SK-N-SH treated with all-trans-retinoic acid at 6 μM for 48 hours (cell line): ENCODE measurements around the gene GUCY1B1.

Experiments used
- ATAC-seq: fragments of 200-7000 bp; cut with Tn5 transposase; 3 replicates; pipeline ENCODE4 v1.9.1; 2020; ENCODE audit warnings: mild to moderate bottlenecking, moderate library complexity
- ARNTL ChIP-seq: fragments of 450-650 bp; formaldehyde crosslinking; IDR thresholded peaks from 2 replicates; pipeline ENCODE4 v1.5.0; 2020; ENCODE audit warnings: low read depth, mild to moderate bottlenecking, moderate library complexity, borderline replicate concordance
- BACH2 ChIP-seq: fragments of 250-450 bp; sonication (Bioruptor Pico); IDR thresholded peaks from 2 replicates; pipeline ENCODE4 v1.9.0; 2021; ENCODE audit warnings: mild to moderate bottlenecking, borderline replicate concordance
- CREB5 ChIP-seq: fragments of 250-450 bp; sonication (Bioruptor Pico); IDR thresholded peaks from 2 replicates; pipeline ENCODE4 v1.5.1; 2020; ENCODE audit warnings: low read depth, mild to moderate bottlenecking, moderate library complexity
- CSDC2 ChIP-seq: fragments of 250-450 bp; sonication (Bioruptor Pico); IDR thresholded peaks from 2 replicates; pipeline ENCODE4 v1.5.0; 2020; ENCODE audit warnings: mild to moderate bottlenecking, moderate library complexity
- ESRRG ChIP-seq: fragments of 250-450 bp; sonication (Bioruptor Pico); IDR thresholded peaks from 2 replicates; pipeline ENCODE4 v1.6.1; 2021; ENCODE audit warnings: mild to moderate bottlenecking
- GLIS3 ChIP-seq: fragments of 250-450 bp; sonication (Bioruptor Pico); IDR thresholded peaks from 2 replicates; pipeline ENCODE4 v1.5.0; 2020; ENCODE audit warnings: mild to moderate bottlenecking, moderate library complexity
- OSR1 ChIP-seq: fragments of 250-450 bp; sonication (Bioruptor Pico); IDR thresholded peaks from 2 replicates; pipeline ENCODE4 v1.8.0; 2022; ENCODE audit warnings: moderate library complexity, mild to moderate bottlenecking, inconsistent platforms
- PATZ1 ChIP-seq: fragments of 250-450 bp; sonication (Bioruptor Pico); IDR thresholded peaks from 2 replicates; pipeline ENCODE4 v1.8.0; 2020; ENCODE audit warnings: mild to moderate bottlenecking, moderate library complexity, borderline replicate concordance
- PPARA ChIP-seq: fragments of 250-450 bp; sonication (Bioruptor Pico); IDR thresholded peaks from 2 replicates; pipeline ENCODE4 v1.5.0; 2020; ENCODE audit warnings: mild to moderate bottlenecking, borderline replicate concordance
- RARB ChIP-seq: fragments of 250-450 bp; sonication (Bioruptor Pico); IDR thresholded peaks from 2 replicates; pipeline ENCODE4 v1.8.0; 2021; ENCODE audit warnings: mild to moderate bottlenecking, moderate library complexity
- SNAI2 ChIP-seq: fragments of 250-450 bp; sonication (Bioruptor Pico); IDR thresholded peaks from 2 replicates; pipeline ENCODE4 v1.5.0; 2020; ENCODE audit warnings: mild to moderate bottlenecking, moderate library complexity
- TCF4 ChIP-seq: fragments of 250-450 bp; sonication (Bioruptor Pico); IDR thresholded peaks from 2 replicates; pipeline ENCODE4 v1.8.0; 2021; ENCODE audit warnings: mild to moderate bottlenecking, moderate library complexity, borderline replicate concordance
- TOX ChIP-seq: fragments of 250-450 bp; sonication (Bioruptor Pico); IDR thresholded peaks from 2 replicates; pipeline ENCODE4 v1.8.0; 2021; ENCODE audit warnings: mild to moderate bottlenecking, moderate library complexity, borderline replicate concordance
- TSHZ2 ChIP-seq: fragments of 250-450 bp; sonication (Bioruptor Pico); IDR thresholded peaks from 2 replicates; pipeline ENCODE4 v1.5.0; 2020; ENCODE audit warnings: mild to moderate bottlenecking, moderate library complexity
- ZC3H10 ChIP-seq: fragments of 250-450 bp; sonication (Bioruptor Pico); IDR thresholded peaks from 2 replicates; pipeline ENCODE4 v1.5.1; 2021; ENCODE audit warnings: mild to moderate bottlenecking, moderate library complexity
- ZFP30 ChIP-seq: fragments of 450-650 bp; formaldehyde crosslinking; IDR thresholded peaks from 2 replicates; pipeline ENCODE4 v1.5.0; 2022; ENCODE audit warnings: mild to moderate bottlenecking, moderate library complexity
- ZNF8 ChIP-seq: fragments of 450-650 bp; formaldehyde crosslinking; IDR thresholded peaks from 2 replicates; pipeline ENCODE4 v1.5.0; 2020; ENCODE audit warnings: mild to moderate bottlenecking, moderate library complexity
- TF ChIP-seq, protein P1 (sequence below): fragments of 250-450 bp; sonication (Bioruptor Pico); IDR thresholded peaks from 2 replicates; pipeline ENCODE4 v1.8.0; 2021; ENCODE audit warnings: low read depth, mild to moderate bottlenecking, moderate library complexity, borderline replicate concordance
- TF ChIP-seq, protein P2 (sequence below): fragments of 250-450 bp; sonication (Bioruptor Pico); IDR thresholded peaks from 2 replicates; pipeline ENCODE4 v1.5.1; 2021; ENCODE audit warnings: mild to moderate bottlenecking, moderate library complexity

GUCY1B1 gene

GRCh38 chr4:155759372-155760252 is 791 bp downstream of the GUCY1B1 start:
- no peak for TF ChIP-seq CREB5 (CRISPR knock-in tag)
- peak; percentile 45 for ATAC-seq

- ATAC-seq, result no peak
- TF ChIP-seq TCF4 (CRISPR knock-in tag), result no peak
- no peak for TF ChIP-seq ZNF8 (CRISPR knock-in tag)
- TF ChIP-seq SNAI2, result no peak
- TF ChIP-seq PATZ1, result no peak
- TF ChIP-seq PPARA, result no peak
- no peak for TF ChIP-seq ZFP30 (CRISPR knock-in tag)
- no peak for TF ChIP-seq TOX
- no peak for TF ChIP-seq OSR1 (CRISPR knock-in tag)
- TF ChIP-seq CREB5 (CRISPR knock-in tag), result no peak
Observed at GRCh38 chr4:155761047-155761446, 2.2 kb downstream of the GUCY1B1 start.

DNA sequence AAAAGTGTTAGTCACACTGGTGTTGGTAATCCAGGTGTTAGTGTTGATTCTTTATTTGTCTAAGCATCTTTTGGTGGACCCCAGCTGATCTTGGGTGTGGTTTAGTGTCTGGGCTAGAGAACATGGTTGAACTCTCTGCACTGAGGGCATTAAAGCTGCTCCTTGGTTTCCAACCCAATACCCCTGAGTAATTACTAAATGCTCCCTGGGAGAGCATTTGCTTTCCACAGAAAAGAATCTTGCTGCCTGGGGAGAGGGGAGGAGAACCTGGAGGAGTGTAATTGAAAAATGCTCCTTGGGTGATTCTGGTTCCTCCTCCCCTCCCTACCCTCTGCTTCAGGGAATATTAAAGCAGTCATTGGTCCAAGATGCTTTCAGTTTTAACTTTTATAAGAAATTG is 3.1 kb downstream of the GUCY1B1 start:
- TF ChIP-seq BACH2 (CRISPR knock-in tag) (no peak), GLIS3 (no peak), ESRRG (CRISPR knock-in tag) (no peak), SNAI2 (no peak), TSHZ2 (CRISPR knock-in tag) (no peak), OSR1 (CRISPR knock-in tag) (no peak), CREB5 (CRISPR knock-in tag) (no peak), PPARA (no peak), ZC3H10 (no peak), ARNTL (no peak), RARB (no peak), CSDC2 (no peak), ZNF8 (CRISPR knock-in tag) (no peak)
- TF ChIP-seq, protein P1, sequence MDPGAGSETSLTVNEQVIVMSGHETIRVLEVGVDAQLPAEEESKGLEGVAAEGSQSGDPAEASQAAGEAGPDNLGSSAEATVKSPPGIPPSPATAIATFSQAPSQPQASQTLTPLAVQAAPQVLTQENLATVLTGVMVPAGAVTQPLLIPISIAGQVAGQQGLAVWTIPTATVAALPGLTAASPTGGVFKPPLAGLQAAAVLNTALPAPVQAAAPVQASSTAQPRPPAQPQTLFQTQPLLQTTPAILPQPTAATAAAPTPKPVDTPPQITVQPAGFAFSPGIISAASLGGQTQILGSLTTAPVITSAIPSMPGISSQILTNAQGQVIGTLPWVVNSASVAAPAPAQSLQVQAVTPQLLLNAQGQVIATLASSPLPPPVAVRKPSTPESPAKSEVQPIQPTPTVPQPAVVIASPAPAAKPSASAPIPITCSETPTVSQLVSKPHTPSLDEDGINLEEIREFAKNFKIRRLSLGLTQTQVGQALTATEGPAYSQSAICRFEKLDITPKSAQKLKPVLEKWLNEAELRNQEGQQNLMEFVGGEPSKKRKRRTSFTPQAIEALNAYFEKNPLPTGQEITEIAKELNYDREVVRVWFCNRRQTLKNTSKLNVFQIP, result no peak
- TF ChIP-seq, protein P2, sequence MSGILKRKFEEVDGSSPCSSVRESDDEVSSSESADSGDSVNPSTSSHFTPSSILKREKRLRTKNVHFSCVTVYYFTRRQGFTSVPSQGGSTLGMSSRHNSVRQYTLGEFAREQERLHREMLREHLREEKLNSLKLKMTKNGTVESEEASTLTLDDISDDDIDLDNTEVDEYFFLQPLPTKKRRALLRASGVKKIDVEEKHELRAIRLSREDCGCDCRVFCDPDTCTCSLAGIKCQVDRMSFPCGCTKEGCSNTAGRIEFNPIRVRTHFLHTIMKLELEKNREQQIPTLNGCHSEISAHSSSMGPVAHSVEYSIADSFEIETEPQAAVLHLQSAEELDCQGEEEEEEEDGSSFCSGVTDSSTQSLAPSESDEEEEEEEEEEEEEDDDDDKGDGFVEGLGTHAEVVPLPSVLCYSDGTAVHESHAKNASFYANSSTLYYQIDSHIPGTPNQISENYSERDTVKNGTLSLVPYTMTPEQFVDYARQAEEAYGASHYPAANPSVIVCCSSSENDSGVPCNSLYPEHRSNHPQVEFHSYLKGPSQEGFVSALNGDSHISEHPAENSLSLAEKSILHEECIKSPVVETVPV, result no peak
- no peak for ATAC-seq
